Suppressor macrophage treated with lipopolysaccharide for 4 hours (primary cell): ENCODE measurements around the gene CYP26C1.

Experiments
- DNase-seq: peaks from one replicate; pipeline ENCODE4 v3.0.0-alpha.2; 2020

The CYP26C1 gene, protein sequence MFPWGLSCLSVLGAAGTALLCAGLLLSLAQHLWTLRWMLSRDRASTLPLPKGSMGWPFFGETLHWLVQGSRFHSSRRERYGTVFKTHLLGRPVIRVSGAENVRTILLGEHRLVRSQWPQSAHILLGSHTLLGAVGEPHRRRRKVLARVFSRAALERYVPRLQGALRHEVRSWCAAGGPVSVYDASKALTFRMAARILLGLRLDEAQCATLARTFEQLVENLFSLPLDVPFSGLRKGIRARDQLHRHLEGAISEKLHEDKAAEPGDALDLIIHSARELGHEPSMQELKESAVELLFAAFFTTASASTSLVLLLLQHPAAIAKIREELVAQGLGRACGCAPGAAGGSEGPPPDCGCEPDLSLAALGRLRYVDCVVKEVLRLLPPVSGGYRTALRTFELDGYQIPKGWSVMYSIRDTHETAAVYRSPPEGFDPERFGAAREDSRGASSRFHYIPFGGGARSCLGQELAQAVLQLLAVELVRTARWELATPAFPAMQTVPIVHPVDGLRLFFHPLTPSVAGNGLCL

DNA sequence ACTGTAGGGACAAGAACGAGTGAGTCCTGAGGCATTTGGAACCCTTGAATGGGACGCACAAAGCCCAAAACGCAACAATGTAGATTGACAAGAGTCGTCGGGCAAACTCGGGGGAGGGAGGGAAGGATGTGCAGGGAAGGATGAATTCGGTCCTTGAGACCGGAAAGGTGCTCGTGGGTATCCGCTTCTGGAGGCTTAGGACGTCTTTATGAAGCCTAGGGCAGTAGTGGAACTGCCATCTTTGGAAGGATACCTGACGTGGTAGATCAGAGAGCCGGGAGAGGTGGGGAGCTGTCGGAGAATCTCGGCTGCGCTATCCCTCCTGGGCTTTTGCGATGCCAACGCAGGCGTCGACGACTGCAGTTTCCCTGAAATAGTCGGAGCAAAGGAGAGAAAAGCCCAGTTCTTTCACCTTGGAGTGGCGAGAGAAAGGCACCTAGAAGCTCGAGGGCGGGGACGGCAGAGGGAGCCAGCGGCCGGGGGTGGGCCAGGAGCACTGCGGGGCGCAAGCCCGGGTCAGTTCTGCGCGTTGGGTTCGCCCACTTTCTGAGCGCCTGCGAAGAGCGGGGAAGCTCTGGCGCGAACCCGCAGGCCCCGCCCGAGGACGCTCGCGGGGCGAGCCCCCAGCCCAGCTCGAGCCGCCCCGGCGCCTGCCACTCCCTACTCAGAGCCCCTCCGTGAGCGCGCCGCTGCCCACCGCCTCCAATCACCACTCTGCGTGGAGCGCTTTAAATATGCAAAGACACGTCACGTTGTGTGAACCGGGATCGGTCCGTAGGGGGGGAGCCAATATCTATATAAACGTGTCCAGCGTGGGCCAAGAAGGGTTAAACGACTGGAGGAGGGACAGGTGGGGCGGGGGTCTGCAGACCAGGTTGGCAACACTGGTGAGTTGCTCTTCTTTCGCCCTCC lies at the start of gene CYP26C1:
TSS of gene CYP26C1 (plus strand) at position 824 of the 912 bp plus-strand sequence. CDS start 466 bp downstream, outside the sequence.
- no peak for DNase-seq

DNA sequence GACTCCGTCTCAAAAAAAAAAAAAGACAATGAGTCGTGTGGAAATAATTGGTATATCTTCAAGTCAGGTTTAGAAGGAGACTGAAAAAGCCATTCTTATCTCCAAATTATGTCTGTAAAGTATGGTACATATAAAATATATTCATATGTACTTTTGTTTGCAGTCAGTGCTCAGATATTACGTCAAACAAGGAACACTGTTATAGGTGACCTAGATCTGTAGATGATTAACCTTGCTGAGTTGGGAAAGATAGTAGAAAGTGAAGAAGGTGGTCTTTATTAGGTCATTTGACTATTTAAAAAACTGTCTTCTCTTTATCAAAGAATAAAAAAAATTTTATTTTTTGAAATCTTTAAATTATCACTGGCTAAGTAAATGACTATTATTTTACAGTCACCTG lies 44.9 kb upstream of the CYP26C1 start:
- DNase-seq = no peak

DNA sequence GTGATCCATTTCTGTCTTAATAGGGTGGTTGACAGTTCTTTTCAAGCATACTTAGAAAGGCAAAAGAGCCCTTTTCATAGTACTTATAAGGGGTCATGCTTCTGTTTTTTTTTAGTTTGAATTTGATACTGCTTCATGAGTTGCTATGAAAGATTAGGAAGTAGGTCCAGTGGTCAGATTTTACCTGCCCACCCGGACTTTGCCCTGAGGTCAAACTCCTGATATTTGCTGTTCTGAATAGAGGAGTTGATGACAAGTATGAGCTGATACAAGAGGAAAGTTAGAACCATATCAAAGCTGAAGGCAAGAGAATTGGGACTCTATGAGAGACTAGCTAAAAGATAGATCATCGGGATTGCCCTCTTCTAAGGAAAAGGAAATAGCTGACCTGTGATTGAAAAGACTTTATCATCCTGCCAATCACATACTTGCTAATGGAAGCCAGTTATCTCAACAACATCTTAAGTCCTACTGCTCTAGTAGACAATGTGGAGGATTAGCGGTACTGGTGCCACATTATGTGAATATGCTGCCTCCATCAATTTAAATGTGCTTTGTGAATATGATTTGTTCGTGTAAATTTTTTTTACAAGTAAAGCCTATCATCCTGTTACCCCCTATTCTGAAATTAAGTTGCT lies 37.5 kb upstream of the CYP26C1 start:
- DNase-seq = no peak

DNA sequence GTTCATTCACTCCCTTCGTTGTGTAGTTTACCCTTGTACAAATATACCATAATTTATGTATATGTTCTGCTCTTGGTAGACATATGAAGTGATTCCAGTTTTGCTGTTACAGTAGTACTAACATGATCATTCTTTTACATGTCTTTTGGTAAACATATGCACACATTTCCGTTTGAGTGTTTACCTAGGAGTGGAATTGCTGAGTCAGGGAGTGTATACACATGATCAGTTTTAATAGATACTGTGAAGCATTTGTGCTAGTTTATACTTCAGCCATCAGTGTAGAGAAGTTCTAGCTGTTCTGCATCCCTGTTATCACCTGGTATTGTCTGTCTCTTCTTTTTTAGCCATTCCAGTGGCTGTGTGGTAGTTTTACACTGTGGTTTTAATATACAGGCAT lies 34.5 kb upstream of the CYP26C1 start:
- DNase-seq = no peak

DNA sequence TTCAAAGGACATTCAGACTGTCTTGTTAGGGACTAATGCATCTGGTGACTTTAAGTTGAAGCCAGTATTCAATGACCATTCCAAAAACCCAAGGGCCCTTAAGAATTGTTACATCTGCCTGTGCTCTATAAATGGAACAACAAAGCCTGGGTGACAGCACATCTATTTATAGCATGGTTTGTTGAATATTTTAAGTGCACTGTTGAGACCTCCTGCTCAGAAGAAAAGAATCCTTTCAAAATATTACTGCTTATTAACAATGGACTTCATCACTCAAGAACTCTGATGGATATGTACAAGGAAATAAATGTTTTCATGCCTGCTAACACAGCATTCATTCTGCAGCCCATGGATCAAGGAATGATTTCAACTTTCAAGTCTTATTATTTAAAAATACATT lies 33.1 kb upstream of the CYP26C1 start:
- DNase-seq = no peak

DNA sequence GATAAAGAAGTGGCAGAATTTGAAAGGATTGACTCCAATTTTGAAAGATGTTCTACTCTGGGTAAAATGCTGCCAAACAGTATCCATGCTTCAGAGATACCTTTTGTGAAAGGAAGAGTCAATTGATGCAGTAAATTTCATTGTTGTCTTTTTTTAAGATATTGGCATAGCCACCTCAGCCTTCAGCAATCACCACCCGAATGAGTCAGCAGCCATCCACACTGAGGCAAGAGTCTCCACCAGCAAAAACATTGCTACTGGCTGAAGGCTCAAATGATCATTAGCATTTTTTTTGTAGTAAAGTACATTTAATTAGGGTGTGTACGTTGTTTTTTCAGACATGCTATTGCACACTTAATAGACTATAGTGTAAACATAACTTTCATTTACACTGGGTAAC lies 31.7 kb upstream of the CYP26C1 start:
- DNase-seq = no peak

DNA sequence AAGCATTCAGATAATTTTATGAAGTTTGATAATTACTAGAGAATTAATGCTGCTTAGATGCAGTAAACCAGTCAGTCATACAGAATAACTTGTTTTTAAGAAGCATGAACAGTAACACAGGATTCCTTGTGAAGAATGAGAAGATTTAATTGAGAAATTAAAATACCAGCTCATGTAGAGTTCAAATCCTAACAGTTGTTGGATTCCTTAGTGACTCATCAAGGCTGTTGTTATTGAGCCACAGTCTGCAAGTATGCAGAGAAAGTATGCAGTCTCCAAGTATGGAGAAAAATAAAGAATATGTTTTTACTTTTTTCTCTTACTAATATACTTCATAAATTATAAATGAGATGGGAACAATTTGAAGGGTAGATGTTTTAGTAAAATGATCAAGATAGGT lies 30.2 kb upstream of the CYP26C1 start:
- DNase-seq = no peak

DNA sequence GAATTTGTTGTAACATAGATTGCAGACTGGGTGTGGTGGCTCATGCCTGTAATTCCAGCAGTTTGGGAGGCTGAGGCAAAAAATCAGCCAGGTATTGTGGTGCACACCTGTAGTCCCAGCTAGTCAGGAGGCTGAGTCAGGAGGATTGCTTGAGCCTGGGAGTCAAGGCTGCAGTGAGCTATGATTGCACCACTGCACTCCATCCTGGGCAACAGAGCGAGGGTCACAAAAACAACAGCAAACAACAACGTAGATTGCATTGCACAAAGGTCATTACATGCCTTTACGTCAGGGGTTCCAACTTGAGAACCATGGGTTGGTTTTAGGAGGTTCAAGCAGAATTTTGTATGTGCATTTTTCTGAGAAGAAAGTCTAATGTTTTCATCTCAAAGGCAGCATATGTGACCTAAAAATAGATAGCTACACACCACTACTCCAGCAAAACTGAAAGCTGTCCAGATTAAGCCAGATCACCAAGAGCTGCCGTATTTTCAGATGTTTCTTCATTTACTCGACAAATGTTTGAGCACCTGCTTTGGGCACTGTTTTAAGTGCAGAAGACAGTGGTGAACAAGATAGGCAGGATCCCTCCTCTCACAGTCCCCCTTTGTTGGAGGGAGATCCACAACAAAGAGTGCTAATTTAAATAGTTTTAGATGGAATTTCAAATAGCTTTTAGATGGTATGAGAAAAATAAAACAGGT lies 28.3 kb upstream of the CYP26C1 start:
- no peak for DNase-seq

DNA sequence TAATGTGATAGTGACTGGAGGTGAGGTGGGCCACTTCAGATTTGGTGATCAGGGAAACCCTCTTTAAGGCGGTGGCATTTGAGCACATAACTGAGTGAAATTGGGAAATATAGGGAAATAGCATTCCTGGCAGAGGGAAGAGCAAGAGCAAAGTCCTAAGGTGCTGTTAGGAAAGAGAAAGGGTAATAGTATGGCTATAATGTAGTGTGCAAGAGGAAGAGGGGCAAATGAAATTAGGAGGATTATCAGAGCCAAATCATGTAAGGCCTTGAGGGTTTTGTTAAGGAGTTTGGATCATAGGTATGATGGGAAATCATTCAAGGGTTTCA lies 27.8 kb upstream of the CYP26C1 start:
- no peak for DNase-seq

DNA sequence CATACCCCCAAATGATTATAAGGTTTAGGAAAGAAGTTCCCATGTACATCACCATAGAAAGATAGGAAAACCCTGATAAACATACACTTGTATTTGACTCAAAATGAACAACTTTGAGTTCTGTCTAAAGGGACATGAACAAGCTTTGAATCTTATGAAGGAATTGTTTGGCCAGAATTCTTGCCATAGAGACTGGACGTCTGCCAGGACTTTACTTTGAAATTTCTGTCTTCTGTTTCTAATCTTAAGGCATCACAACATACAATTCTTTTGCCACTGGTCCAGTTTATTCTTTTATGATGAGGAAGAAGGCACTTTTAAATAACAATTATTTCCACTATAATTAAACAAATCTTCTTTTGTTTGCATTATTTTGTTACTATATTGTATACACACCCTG lies 26.2 kb upstream of the CYP26C1 start:
- DNase-seq = no peak

DNA sequence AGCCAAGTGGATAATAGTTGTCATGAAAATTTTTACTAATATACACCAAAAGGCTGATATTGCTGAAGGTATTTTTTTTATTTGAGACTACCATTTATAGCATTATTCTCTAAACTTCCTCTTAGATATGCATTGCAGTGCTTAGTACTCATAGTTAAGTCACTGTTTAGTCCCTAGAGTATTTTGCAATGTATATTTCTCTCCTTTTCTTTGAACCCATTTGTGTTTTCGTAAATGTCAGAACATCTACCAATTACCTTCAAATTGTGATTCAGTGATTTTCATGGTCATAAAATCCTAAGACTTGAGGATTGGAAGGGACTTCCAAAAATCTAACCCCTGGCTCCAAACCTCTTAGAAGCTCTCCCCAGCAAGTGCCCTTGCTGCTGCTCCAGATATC lies 21.5 kb upstream of the CYP26C1 start:
- DNase-seq = no peak

DNA sequence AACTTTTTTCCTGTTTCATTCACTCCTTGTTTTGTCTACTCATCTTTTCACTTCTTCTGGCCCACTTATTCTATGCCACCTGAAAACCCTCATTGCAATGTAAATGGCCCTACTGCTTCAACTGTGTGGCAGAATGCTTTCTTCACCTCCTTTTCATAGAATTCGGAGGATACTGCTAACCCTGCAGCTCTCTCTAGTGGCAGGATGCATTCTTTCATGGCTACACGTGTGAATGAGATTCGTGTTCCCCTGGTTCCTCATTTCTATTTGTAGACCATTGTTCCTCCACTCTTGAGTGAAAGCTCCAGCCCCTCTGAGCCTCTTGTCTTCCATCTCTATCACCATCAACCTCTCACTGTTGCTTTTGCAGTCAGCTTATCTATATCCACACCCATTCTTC lies 20.9 kb upstream of the CYP26C1 start:
- peak; percentile 15 for DNase-seq

DNA sequence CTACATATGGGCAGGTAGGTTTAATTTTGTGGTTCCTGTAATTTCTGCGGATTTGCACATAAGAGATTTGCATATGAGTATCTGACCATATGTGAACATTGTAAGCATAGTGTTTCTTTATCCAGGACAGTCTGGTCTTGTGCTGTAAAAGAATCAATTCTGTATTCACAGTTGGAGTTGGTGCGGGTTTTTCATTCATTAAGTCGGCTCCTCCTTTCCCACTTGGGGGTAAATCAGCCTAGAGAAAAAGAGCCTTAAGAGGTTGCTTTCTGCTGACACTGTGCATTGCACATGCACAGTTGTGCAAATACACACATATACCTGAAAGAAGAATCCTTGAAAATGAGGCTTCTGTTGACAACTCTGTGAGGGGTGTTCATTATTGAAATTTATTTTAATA lies 6.1 kb upstream of the CYP26C1 start:
- DNase-seq = no peak

DNA sequence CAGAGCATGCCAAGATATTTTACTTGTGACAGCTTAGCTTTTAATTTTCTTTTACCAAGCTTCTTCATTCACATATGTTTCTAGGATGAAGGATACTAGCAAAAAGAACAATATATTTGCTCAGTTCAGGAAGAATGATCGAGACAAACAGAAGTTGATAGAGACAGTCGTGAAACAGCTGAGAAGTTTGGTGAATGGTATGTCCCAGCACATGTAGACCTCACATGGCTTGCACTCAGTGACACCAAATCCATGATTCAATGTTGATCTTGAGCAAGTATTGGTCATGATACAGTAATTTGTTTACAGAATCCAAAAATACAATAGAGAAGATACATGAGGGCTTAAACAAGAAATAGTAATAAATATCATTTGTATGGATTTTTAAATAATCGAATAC lies 2.5 kb upstream of the CYP26C1 start:
- DNase-seq = no peak

DNA sequence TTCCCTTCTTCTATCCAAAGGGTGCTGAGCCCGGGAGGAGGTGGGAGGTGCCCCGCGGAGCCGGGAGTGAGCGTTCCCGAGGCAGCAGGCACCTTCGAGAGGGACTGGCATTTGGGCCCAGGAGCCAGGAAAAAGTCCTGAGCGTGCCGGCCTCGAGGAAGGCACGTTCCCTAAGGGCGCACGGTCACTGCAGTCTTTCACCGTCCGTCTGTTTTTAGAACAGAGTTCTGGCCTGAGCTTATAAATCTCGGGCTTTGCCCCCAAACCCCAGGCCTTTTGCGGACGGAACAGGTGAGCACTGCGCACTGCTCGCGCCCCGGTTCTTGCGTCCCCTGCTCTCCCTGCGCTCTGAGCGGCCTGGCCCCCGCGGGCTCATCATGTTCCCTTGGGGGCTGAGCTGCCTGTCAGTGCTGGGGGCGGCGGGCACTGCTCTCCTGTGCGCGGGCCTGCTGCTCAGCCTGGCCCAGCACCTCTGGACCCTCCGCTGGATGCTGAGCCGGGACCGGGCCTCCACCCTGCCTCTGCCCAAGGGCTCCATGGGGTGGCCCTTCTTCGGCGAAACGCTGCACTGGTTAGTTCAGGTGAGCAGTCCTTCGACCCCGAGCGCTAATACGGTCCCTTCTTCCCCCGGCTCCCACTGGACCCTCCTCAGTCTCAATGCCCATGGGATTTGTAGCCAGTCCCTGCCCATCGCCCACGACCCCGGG lies 442 bp downstream of the CYP26C1 start:
- no peak for DNase-seq

DNA sequence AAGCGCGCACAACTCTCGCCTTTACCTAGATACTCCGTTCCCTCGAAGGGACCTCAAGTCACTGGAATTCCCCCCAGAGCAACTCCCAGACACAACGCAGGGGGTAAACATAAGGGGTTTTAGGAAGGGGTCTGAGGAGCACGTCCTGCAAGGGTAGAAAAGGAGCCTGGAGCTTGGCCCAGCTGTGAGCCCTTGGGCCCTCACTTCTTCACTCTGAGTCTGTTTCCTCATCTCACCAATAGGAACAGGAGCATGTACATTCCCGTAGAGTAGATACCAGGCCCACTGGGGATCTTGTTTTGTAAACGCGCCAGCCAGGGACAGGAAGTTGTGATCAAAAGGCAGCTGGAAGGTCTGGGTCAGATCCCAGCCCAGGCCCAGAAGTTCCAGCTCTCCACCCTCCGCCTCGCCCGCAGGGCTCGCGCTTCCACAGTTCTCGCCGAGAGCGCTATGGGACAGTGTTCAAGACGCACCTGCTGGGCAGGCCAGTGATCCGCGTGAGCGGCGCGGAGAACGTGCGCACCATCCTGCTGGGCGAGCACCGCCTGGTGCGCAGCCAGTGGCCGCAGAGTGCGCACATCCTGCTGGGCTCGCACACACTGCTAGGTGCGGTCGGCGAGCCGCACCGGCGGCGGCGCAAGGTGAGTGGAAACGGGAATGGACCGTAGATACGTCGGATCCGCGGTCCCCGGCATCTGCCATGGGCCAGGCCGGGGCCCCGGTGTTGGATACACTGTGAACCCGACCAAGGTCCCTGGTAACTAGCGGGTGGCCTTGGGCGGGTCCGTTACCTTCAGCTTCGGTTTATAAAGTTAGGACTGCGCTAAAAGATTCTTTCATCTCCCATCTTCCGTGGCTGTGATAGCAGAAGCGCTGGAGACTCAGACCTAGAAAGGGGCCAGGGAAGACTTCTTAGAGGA lies 1.3 kb downstream of the CYP26C1 start:
- DNase-seq = no peak

DNA sequence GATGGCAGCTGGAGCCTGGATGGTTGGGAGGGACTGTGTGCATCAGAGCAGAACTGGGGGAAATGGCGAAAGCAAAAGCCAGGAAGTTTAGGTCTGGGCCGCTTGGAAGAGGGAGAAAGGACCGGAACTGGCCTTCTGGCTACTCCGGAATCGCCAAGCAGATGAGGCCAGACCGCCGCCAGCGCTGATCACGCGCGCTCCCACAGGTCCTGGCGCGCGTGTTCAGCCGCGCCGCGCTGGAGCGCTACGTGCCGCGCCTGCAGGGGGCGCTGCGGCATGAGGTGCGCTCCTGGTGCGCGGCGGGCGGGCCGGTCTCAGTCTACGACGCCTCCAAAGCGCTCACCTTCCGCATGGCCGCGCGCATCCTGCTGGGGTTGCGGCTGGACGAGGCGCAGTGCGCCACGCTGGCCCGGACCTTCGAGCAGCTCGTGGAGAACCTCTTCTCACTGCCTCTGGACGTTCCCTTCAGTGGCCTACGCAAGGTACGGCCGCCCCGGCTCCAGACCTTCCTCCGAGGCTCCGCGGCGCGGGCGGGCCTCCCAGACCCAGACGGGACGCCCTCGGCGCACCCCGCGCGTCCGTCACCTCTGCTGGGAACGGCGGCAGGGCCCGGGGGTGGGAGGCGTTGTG lies 2.0 kb downstream of the CYP26C1 start:
- peak; percentile 54 for DNase-seq

DNA sequence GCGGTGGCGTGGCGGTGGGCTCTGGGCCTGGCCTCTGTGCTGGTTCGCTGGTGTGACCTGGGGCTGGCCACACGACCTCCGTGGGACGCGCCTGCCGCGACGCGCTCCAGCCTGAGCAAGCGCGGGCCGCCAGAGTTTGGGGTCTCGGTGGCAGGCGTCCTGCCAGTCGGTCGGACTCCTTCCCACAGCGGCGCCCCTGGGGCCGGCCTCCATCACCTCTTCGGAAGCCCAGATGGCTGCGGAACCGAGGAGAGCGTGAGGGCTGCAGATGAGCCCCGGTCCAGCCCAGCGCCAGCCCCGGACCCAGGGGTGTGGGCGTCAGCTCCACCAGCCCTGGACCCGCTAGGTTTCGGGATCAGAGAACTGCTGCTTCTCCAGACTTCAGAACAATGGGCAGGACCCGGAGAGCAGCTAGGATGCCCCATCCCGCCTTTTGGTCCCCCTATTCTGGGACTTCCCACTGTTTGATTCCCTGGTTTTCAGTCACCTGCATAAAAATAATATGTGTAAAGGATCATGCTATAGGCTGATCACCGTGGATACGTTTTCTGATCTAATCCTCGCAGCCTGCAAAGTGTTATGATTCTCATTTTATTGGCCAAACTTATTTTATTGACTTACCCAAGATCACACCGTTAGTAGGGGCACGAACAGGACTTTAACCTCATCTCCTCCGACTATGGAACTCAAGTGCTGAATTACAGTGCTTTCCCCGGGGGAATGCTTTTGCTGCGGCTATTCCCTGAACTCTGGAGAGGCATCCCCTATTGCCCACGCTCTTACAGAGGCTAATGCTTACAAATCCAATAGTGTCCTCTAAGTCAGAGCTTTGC lies 2.8 kb downstream of the CYP26C1 start:
- no peak for DNase-seq

DNA sequence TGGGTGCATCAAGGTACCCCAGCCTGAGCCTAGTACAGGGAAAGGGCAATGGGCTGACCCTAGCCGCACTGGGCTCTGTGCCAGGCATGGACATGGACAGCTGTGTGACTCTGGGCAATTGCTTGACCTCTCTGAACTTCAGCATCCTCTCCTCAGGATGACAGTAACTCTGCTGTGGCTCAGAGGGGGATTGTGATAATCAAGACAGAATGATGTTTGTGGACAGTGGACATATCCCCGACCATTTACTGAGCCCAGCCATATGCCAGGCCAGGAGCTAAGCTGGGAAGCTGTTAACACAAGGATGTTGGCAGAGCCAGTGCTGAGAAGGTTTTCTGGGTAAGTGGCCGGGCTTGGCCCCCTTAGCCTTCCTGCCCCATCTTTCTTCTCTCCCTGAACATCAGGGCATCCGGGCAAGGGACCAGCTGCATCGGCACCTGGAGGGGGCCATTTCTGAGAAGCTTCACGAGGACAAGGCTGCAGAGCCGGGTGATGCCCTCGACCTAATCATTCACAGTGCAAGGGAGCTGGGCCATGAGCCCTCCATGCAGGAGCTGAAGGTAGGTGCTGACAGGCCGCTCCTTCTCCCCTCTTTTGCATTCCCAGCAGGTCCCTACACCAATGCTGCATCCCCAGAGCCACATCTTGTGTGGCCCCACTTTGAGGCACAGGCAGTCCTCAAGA lies 3.5 kb downstream of the CYP26C1 start:
- DNase-seq = no peak
